DND-41 (cell line): ENCODE results near the gene SVIL.

Experiments
- CTCF ChIP-seq: IDR thresholded peaks from 2 replicates; pipeline ENCODE4 v1.5.1; 2012; ENCODE audit warnings: borderline replicate concordance, low read length, moderate library complexity, mild to moderate bottlenecking; ENCODE audit not compliant: poor library complexity, severe bottlenecking; ENCODE audit errors: extremely low read depth
- EZH2 ChIP-seq: IDR thresholded peaks from 3 replicates; pipeline ENCODE4 v1.6.1; 2012; ENCODE audit warnings: borderline replicate concordance, low read depth, mild to moderate bottlenecking, moderate library complexity, low read length, inconsistent platforms; ENCODE audit not compliant: severe bottlenecking

GRCh38 chr10:29486433-29486832 is 148.3 kb downstream of the SVIL start:
- TF ChIP-seq CTCF (no peak), EZH2 (no peak)
